ENCODE data around the gene AQP12A. TPM values are rescaled to one million over a fixed set of nuclear protein-coding genes. Genes with fewer than 3 reads are reported as not detected.

Gene AQP12A
- total RNA-seq, 1 donor: not detected

DNA sequence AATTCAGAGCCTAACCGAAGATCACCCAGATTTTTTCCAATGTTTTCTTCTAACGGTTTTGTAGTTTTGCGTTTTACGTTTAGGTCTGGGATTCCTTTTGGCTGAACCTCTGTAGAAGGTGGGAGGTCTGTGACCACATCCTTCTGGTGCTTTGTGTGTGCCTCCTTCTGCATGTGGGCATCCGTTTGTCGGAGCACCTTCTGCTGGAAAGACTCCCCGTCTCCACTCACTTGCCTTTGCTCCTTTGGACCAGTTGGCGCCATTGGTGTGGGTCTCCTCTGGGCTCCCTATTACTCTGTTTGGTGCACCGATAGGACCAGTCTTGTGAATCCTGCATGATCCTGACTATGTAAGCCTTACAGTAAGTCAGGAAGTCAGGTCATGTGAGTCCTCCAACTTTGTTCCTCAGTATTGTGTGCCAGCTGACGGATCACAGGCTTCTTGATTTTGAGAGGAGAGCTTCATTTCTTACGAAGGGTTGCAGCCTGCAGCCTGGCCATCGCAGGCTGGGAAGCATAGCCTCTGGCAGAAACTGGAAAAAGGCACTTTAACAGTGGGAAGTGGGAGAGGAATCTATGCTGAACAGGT, 13.6 kb downstream of the AQP12A start:
- H3K27me3 ChIP-seq (ENCODE audit: insufficient read depth, low read length): no peaks in the 10 kb centered on the region
- no peaks in the 10 kb centered on the region for H3K9me3 ChIP-seq (ENCODE audit: low read depth, low read length)
- peaks cover 11% of the 10 kb centered on the region for H3K4me1 ChIP-seq (ENCODE audit: insufficient read depth, low read length)

DNA sequence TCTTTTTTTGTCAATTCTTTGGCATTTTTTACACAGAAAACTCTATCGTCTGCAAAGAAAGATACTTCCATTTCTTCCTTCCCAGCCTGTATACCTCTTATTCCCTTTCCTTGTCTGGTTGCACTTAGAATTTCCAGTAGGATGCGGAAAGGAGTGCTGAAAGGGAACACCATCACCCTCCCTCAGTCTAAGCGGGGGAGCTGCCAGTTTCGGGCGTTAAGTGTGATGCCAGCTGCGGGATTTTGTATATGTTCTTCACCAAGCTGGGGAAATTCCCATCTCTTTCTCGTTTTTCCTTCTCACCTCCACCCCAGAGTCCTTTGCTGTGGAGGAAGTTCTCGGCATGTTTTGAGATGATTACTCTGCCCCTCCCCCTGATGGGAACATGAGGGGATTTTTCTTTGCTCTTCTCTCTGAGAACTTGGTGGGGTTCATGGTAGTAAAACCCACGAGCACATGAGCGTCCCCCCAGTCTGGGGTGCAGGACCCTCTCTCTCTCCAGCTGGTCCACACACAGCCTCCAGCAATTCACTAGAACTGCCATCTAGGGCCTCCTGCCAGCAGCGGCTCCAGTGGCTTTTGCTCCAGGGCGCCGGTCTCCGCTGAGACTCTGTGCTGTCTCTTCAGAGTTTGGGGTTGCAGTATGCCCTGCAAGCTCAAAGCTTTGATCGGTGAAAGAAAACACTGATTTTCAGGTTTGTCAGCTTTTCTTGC, 15.5 kb downstream of the AQP12A start:
- H3K4me3 ChIP-seq (ENCODE audit: low read length): no peak overlapping the region
- H3K9me3 ChIP-seq (ENCODE audit: low read depth, low read length): no peaks in the 10 kb centered on the region
- peaks cover 11% of the 10 kb centered on the region for H3K4me1 ChIP-seq (ENCODE audit: insufficient read depth, low read length)
- no peaks in the 10 kb centered on the region for H3K27me3 ChIP-seq (ENCODE audit: insufficient read depth, low read length)

More for the DNA sequence above, 13.6 kb downstream of the AQP12A start:
- H3K4me3 ChIP-seq (ENCODE audit: low read length): no peak overlapping the region

DNA sequence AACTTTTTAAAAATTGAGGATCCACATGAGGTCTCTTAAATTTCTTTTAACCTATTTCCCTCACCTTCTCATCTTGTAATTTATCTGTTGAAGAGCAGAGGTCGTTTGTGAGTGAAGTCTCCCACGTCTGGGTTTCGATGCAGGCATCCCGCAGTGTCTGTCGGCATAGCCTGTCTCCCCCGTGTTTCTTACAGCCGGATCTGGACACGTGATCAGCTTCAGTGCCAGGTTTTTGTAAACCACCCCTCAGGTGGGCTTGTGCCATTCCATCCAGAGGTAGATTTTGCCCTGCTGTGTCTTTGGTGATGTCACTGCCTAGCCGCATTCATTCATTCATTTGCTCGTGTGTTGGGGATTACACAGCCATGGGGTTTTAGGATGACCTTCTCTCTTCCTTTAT, 16.2 kb downstream of the AQP12A start:
- peaks cover 11% of the 10 kb centered on the region for H3K4me1 ChIP-seq (ENCODE audit: insufficient read depth, low read length)
- no peaks in the 10 kb centered on the region for H3K27me3 ChIP-seq (ENCODE audit: insufficient read depth, low read length)
- H3K9me3 ChIP-seq (ENCODE audit: low read depth, low read length): no peaks in the 10 kb centered on the region
- H3K4me3 ChIP-seq (ENCODE audit: low read length): no peak overlapping the region

DNA sequence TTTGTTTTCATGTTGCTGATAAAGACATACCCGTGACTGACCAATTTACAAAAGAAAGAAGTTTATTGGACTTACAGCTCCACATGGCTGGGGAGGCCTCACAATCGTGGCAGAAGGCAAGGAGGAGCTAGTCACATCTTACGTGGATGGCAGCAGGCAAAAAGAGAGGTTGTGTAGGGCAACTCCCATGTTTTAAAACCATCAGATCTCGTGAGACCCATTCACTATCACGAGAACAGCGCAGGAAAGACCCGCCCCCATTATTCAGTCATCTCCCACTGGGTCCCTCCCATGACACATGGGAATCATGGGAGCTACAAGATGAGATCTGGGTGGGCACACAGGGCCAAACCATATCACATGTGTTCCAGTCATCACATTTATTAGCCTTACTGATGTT, 16.8 kb downstream of the AQP12A start:
- H3K27me3 ChIP-seq (ENCODE audit: insufficient read depth, low read length): no peaks in the 10 kb centered on the region

DNA sequence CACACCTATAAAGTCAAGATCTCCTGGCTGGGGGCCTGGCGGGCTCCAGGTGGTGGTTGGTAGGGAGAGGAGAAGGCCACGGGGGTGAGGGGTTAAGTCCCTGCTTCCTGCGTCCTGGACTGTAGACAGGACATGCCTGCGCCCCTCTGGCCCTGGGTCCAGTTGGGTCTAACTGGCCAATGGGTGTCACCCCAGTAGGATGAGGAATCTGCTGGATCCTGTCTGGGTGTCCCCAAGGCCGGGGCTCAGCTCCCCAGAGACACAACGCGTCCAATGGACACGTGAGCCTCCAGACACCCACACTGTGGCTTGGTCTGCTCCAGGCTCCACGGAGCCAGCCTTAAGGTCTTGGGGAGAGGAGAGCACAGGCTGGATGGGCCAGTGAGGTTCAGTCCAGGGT, 19.6 kb downstream of the AQP12A start:
- Histone ChIP-seq H3K4me1 (ENCODE audit: insufficient read depth, low read length) (no peaks in the 10 kb centered on the region), H3K4me3 (ENCODE audit: low read length) (no peak overlapping the region), H3K9me3 (ENCODE audit: low read depth, low read length) (no peaks in the 10 kb centered on the region), H3K27me3 (ENCODE audit: insufficient read depth, low read length) (no peaks in the 10 kb centered on the region)

More for the DNA sequence above, 16.8 kb downstream of the AQP12A start:
- Histone ChIP-seq H3K4me3 (ENCODE audit: low read length) (no peak overlapping the region), H3K4me1 (ENCODE audit: insufficient read depth, low read length) (peaks cover 11% of the 10 kb centered on the region), H3K9me3 (ENCODE audit: low read depth, low read length) (no peaks in the 10 kb centered on the region)

DNA sequence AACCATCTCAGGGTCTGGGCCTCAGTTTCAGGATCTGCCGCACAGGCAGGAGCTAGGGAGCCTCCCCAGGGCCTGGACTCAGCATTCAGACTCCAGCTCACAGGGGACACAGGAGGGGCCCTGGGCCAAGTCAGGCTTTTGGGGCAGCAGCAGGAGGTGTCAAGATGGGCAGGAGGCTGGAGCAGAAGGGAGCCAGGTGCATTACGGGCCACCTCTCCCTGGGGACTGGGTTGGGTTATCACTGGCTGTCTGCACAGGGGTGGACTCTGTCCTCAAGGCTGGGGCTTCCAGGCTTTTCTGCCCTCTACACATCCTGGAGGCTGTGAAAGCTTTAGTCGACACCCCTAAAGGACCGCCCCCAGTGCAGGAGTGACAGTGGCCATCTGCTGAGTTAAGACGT, 20.0 kb downstream of the AQP12A start:
- no peaks in the 10 kb centered on the region for H3K9me3 ChIP-seq (ENCODE audit: low read depth, low read length)
- no peaks in the 10 kb centered on the region for H3K27me3 ChIP-seq (ENCODE audit: insufficient read depth, low read length)
- no peaks in the 10 kb centered on the region for H3K4me1 ChIP-seq (ENCODE audit: insufficient read depth, low read length)
- no peak overlapping the region for H3K4me3 ChIP-seq (ENCODE audit: low read length)

DNA sequence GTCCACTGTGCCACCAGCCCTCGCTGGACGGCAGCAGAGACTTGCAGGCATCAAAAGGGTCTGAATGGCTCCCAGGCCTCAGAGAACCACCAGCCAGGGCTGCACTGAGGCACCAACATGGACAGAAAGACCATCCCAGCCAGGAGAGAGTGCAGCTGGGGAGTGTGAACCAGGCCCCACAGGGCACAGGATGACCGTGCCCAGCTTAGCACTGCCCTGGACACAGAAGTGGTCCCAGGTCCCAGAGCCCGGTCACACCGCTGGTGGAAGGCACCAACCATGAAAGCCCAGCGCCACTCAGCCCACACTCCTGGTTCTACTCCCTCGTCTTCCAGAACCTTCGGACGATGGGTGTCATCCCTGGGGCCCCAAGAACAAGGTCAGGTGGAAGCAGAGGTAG, 20.5 kb downstream of the AQP12A start:
- no peaks in the 10 kb centered on the region for H3K9me3 ChIP-seq (ENCODE audit: low read depth, low read length)
- H3K27me3 ChIP-seq (ENCODE audit: insufficient read depth, low read length): no peaks in the 10 kb centered on the region
- no peaks in the 10 kb centered on the region for H3K4me1 ChIP-seq (ENCODE audit: insufficient read depth, low read length)
- H3K4me3 ChIP-seq (ENCODE audit: low read length): no peak overlapping the region

DNA sequence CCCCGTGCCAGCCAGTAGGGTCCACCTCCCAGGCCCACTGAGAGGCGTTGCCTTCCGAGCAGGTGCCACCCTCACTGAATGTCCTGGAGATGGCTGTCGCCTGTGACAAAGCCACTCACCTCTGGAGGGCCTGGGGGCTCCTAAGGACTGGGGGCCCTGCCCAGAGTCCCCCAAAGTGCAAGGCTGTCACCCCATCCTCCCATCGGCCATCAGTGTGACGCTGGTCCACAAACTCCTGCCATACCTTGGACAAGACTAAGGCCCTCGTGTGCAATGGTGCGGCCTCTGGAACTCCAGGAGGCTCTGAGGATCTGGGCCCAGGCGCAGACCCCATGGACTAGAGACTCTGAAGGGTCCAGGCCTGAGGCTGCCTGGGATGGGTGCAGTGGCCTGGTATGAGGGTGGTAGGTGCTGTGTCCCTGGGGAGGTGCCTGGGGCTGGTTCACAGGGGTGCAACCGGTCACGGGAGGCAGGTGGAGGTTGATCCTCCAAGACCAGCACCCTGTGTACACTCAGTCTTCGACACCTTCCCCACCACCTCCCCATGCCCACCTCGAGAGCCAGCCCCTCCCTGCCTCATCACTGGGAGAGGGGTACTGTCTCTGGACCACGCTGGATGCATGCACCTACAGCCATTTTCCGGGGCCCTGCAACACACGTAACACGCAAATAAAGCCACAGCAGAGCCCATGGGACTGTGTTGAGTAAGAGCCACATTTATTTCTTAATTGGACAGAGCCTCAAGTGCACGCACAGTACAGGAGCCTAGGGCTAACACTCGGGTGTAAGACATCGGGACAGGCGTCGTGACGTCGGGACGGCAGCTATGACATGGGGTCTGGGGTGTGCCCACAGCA, 21.6 kb downstream of the AQP12A start:
- no peaks in the 10 kb centered on the region for H3K9me3 ChIP-seq (ENCODE audit: low read depth, low read length)
- H3K27me3 ChIP-seq (ENCODE audit: insufficient read depth, low read length): no peaks in the 10 kb centered on the region
- H3K4me3 ChIP-seq (ENCODE audit: low read length): no peak overlapping the region
- H3K4me1 ChIP-seq (ENCODE audit: insufficient read depth, low read length): no peaks in the 10 kb centered on the region

DNA sequence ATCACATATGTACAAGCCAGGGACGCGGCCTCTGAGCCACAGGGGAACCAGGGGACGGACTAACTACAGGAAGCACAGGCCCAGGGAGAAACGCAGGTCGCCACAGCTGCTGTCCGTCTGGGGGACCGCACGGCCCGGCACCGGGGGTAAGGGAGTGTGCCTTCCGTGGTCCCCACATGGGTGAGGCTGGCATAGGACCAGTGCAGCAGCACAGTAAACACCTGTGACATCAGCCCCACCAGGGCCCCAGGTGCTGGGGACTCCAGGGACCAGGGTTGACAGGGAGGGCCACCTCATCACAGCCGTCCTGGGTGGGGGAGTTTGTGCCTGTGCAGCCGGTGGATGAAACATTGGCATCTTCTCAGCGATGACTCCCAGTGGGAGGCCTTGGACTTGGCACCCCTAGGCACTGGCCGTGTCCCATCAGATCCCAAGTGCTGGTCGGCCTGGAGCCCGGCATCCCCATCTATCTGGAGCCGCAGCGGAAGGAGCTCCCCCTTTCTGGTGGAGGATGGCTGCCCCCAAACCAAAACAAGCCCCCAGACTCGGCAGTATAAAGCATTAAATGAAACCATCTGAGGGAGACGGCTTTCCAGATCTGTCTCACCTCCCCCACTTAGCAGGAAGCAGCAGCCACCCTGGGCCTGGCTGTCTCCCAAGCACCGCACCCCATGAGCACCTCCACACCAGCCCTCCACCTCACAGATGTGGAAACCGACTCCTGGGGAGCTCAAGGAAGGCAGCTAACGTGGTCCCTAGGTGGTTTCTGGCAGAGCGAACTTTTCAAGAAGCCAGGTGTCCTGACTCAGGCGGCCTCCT, 22.5 kb downstream of the AQP12A start:
- Histone ChIP-seq H3K9me3 (ENCODE audit: low read depth, low read length) (no peaks in the 10 kb centered on the region), H3K4me1 (ENCODE audit: insufficient read depth, low read length) (no peaks in the 10 kb centered on the region), H3K4me3 (ENCODE audit: low read length) (no peak overlapping the region), H3K27me3 (ENCODE audit: insufficient read depth, low read length) (no peaks in the 10 kb centered on the region)

DNA sequence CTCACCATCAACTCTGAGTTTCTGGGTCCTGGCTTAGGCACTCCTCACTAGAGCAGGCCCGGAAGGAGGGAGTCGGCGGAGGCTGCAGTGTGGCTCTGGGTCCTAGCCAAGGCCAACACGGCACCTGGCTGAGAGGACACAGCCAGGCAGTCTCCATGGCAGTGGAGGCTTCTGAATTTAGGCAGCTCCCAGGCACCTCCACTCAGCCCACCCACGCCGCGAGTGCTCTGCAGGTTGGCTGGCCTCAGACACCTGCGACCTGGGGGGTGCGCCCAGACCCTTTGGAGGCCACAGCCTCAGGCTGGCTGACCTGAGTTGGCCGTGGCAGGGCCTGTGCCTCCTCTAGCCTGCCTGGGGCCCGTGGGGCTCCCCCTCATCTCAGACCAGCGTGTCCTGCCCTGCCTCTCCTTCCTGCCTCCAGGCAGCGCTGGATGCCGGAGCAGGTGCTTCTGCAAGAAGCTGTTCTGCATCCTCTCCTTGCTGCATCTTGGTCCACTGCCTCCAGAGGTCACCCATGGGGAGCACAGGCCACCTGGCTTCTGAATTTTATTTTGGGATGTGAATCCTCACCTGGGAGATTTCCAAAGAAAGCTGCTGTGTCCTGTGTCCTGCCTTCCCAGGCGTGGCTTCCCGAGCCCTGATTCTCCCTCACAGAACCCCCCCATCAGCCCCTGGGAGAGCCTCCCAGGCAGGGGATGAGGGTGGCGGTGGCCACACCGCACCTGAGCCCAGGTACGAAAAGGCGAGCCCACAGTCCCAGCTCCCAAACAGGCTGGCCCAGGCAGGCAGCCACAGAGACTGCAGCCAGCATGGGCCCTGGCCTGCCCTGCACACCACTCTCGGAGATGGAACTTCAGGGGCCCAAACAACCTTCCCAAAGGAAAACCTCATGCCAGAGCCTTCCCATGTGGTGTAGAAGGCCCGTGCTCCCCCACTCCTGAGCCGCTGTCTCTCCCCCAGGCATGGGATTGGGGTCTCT, 23.4 kb downstream of the AQP12A start:
- Histone ChIP-seq H3K9me3 (ENCODE audit: low read depth, low read length) (no peaks in the 10 kb centered on the region), H3K4me3 (ENCODE audit: low read length) (no peak overlapping the region), H3K27me3 (ENCODE audit: insufficient read depth, low read length) (no peaks in the 10 kb centered on the region), H3K4me1 (ENCODE audit: insufficient read depth, low read length) (no peaks in the 10 kb centered on the region)

DNA sequence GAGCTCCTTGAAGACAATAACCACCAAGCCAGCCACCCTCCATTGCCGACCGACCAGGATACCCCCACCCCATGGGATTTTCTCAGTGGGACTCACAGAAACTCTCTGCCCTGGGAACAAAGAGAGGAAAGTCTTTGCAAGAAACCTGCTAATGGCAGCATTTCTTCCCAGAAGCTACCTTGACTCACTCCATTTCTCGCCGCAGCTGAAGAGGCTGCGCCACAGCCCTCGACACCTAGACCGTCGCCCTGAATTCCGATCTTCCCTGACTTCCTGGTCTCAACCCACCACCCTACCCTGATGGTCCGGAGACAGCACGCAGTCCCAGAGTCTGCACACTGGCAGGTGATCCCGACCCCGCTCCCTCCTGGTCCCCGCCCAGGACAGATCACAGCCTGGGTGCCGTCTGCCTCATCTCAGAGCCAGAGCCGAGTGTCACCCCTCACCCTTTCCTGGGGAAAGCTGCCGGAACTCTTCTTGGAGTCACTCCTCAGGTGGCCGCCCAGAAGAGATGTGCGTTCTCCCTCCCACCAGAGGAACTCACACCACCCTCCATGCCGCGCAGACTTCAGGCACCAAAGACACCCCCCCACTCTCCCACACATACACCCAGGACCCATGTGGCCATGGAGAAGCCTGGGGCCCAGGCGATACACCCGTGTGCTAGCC, 24.6 kb downstream of the AQP12A start:
- Histone ChIP-seq H3K4me3 (ENCODE audit: low read length) (no peak overlapping the region), H3K27me3 (ENCODE audit: insufficient read depth, low read length) (no peaks in the 10 kb centered on the region), H3K4me1 (ENCODE audit: insufficient read depth, low read length) (no peaks in the 10 kb centered on the region), H3K9me3 (ENCODE audit: low read depth, low read length) (no peaks in the 10 kb centered on the region)

DNA sequence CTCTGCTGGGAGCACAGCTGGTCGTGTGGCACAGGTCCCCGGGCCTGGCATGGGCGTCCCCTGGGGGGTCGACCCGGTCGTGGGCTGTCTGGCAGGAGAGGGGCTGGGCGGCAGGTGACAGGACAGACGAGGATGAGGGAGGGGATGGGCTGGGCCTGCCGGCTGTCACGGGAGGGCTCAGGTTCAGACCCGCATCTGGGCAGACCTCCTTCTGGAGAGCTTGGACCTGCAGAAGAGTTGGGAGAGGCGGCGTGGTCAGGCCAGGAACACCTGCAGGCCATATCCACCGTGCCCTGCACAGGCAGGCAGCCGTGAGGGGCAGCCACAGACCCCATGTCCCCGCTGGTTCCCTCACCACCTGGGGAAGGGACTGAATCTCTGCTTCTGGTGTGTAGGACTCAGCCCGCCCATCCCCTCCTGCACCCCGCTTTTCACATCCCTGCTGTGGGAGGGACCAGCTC, 25.5 kb downstream of the AQP12A start:
- H3K27me3 ChIP-seq (ENCODE audit: insufficient read depth, low read length): no peaks in the 10 kb centered on the region
- no peaks in the 10 kb centered on the region for H3K4me1 ChIP-seq (ENCODE audit: insufficient read depth, low read length)
- no peak overlapping the region for H3K4me3 ChIP-seq (ENCODE audit: low read length)
- no peaks in the 10 kb centered on the region for H3K9me3 ChIP-seq (ENCODE audit: low read depth, low read length)
